Mammary epithelial cell (primary cell): Measurements from ENCODE around the gene OR52A5.

Source experiments
- CTCF ChIP-seq, 2 donors: IDR thresholded peaks in 1 of 2; conservative IDR thresholded peaks in 1 of 2; 2 replicates each; pipeline ENCODE4 v1.5.1; 2011 to 2012; ENCODE audit warnings: inconsistent platforms in 2 of 2, low read length in 2 of 2, mild to moderate bottlenecking in 2 of 2, control low read depth in 1 of 2, low read depth in 1 of 2; ENCODE audit not compliant: insufficient read depth in 1 of 2; ENCODE audit errors: extremely low read depth in 1 of 2
- EZH2 ChIP-seq: IDR thresholded peaks from 2 replicates; pipeline ENCODE4 v1.6.1; 2012; ENCODE audit warnings: low read length, inconsistent platforms, borderline replicate concordance

- TF ChIP-seq CTCF (conservative IDR thresholded peaks at IDR 0.05 in 1 of 2, IDR thresholded peaks at IDR 0.05 in 1 of 2; ENCODE audit: extremely low read depth in 1 of 2, insufficient read depth in 1 of 2, low read depth in 1 of 2, low read length in 2 of 2), result no peak
- TF ChIP-seq EZH2, result no peak
These were observed 30.9 kb downstream of the OR52A5 start for GRCh38 chr11:5107285-5107684.
